GM13976 (cell line): ENCODE data around the gene FANCE.

ENCODE experiments used
- DNase-seq: peaks from one replicate; pipeline ENCODE4 v3.0.0; 2012; ENCODE audit warnings: low spot score
- in situ Hi-C: fragments of 300-500 bp; cut with MboI; formaldehyde crosslinking; loops from one replicate; pipeline ENCODE4 v1.12.0; 2022; ENCODE audit warnings: low sequenced_read_pairs, mixed read lengths, inconsistent platforms; ENCODE audit not compliant: unreplicated experiment
- TF ChIP-seq, protein P1 (sequence below): IDR thresholded peaks from 2 replicates; pipeline ENCODE4 v1.5.1; 2012; ENCODE audit warnings: borderline replicate concordance, mild to moderate bottlenecking; ENCODE audit not compliant: insufficient read depth; ENCODE audit errors: extremely low read depth, missing control alignments, control extremely low read depth

Gene FANCE

DNA sequence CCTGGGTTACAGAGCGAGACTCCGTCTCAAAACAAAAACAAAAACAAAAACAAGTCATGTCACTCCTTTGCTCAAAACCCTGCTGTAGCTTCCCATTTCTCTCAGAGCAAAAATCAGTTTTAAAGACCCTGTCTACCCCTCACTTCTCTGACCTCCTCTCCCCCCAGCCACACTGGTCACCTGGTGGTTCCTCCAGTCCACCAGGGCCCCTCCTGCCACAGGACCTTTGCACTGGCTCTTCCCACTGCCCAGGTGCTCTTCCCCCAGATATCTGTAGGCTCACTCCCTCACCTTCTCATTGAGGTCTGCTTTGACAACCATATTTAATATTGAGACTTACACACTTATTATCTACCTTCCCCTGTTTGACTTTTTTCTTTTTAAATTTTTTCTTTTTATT lies 49.6 kb downstream of the FANCE start:
- in situ Hi-C loops: no loop called here
- no peak for DNase-seq

DNA sequence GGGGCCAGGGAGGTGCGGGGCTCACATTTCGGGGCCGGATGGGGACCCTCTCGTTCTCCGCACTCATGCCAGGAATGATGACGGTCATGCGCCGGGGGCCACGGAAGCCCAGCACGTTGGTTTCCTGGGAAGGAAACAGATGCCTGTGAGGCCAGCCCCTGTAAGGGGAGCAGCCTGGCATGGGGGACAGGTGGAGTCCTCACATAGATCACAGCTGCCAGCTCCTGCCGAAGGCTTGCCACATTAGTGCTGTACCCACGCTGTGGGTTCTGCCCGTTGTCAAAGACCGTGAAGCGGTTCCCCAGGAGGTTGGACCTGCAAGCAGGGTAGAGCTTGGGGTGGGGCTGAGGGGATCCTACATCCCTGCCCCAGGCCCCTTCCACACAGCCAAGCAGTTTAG lies 51.4 kb downstream of the FANCE start:
- in situ Hi-C loops: no loop called here
- TF ChIP-seq, protein P1, sequence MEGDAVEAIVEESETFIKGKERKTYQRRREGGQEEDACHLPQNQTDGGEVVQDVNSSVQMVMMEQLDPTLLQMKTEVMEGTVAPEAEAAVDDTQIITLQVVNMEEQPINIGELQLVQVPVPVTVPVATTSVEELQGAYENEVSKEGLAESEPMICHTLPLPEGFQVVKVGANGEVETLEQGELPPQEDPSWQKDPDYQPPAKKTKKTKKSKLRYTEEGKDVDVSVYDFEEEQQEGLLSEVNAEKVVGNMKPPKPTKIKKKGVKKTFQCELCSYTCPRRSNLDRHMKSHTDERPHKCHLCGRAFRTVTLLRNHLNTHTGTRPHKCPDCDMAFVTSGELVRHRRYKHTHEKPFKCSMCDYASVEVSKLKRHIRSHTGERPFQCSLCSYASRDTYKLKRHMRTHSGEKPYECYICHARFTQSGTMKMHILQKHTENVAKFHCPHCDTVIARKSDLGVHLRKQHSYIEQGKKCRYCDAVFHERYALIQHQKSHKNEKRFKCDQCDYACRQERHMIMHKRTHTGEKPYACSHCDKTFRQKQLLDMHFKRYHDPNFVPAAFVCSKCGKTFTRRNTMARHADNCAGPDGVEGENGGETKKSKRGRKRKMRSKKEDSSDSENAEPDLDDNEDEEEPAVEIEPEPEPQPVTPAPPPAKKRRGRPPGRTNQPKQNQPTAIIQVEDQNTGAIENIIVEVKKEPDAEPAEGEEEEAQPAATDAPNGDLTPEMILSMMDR: no peak
- DNase-seq: no peak

More for the DNA sequence above, 49.6 kb downstream of the FANCE start:
- TF ChIP-seq, protein P1: no peak

GRCh38 chr6:35505999-35506412 lies 53.9 kb downstream of the FANCE start:
- TF ChIP-seq, protein P1: no peak
- in situ Hi-C loops: no loop called here

GRCh38 chr6:35506536-35506935 lies 54.4 kb downstream of the FANCE start:
- TF ChIP-seq, protein P1: no peak
- in situ Hi-C loops: no loop called here
- DNase-seq: no peak

More at GRCh38 chr6:35505999-35506412, 53.9 kb downstream of the FANCE start:
- no peak for DNase-seq

DNA sequence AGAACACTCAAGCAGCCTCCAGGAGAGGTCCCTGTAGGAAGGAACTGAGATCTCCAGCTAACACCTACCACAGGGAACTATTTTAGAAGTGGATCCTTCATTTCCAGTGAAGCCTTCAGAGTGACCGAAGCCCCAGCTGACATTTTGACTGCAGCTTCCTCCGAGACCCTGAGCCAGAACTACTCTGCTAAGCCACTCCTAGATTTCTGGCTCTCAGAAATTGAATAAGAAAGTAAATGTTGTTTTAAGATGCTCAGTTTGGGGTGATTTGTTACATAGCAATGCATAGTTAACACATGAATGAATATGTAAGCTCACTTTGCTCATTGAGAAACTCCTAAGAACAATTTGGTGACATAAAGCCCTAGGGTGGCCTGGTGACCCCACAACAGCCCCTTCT lies 55.1 kb downstream of the FANCE start:
- no peak for DNase-seq
- in situ Hi-C loops: no loop called here
- TF ChIP-seq, protein P1: no peak

DNA sequence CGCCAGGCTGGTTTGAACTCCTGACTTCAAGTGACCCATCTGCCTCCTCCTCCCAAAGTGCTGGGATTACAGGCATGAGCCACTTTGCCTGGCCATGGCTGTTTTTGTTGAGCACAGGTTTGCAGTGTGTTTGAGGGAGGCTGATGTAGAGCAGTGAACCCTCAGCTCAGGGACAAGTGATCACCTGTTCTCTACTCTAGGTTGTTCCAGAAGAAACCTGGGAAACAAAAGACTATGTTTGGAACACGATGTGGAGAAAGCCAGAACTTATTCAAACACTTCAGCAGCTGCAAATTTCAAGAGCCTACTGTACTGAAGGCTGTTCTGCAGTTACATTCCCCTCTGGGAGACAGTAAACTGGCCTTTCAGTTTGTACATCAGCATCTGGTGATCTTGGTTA lies 55.9 kb downstream of the FANCE start:
- in situ Hi-C loops: no loop called here
- TF ChIP-seq, protein P1: no peak
- no peak for DNase-seq

DNA sequence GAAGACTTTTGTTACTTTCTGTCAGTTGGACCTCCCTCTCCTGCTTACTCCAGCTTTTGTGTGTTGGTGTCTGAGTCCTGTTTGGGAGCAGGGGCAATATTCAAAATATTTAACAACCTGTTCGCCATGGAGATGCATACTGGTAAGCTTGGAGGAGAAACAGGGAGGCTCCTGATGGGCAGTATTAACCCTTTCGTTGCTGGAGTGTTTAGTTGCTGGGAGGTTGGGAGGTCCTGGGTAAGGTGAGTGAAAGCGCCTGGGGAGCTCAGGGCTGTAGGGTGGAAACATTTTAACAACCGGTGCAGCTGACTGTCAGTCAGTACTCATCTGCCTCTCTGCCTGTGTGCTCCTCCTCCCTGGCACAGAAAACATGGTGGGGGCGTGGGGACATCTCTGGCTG lies 56.4 kb downstream of the FANCE start:
- in situ Hi-C loops: no loop called here
- TF ChIP-seq, protein P1: no peak
- DNase-seq: no peak
